Urothelium cell line (cell line): ENCODE measurements around the gene KCNAB2.

ENCODE experiments used
- DNase-seq: peaks from one replicate; pipeline ENCODE4 v3.0.0; 2011; ENCODE audit warnings: low spot score, mixed read lengths
- FAIRE-seq: peaks from 2 replicates; lab custom pipeline; 2011; peaks lifted over from hg19 to GRCh38; lab: Jason Lieb, UNC

KCNAB2 gene

GRCh38 chr1:6029351-6029750, 16.3 kb upstream of the KCNAB2 start:
- no peak for DNase-seq
- FAIRE-seq: no peak

- FAIRE-seq (no peak), DNase-seq (no peak)
Observed at GRCh38 chr1:6030132-6030531, 15.6 kb upstream of the KCNAB2 start.

- no peak for DNase-seq
- FAIRE-seq: peak; percentile 92
Observed at GRCh38 chr1:6030547-6031261, 15.0 kb upstream of the KCNAB2 start.

- peak; percentile 50 for FAIRE-seq
- DNase-seq: no peak
Observed at GRCh38 chr1:6033124-6033523, 12.6 kb upstream of the KCNAB2 start.

GRCh38 chr1:6033986-6034749, 11.5 kb upstream of the KCNAB2 start:
- peak; percentile 39 for DNase-seq
- FAIRE-seq: no peak

GRCh38 chr1:6034750-6035096, 11.0 kb upstream of the KCNAB2 start:
- no peak for FAIRE-seq
- no peak for DNase-seq

- FAIRE-seq (no peak), DNase-seq (no peak)
Observed at GRCh38 chr1:6035303-6035702, 10.4 kb upstream of the KCNAB2 start.

- DNase-seq (no peak), FAIRE-seq (no peak)
Observed at GRCh38 chr1:6035719-6036118, 10.0 kb upstream of the KCNAB2 start.

- FAIRE-seq: no peak
- peak; percentile 52 for DNase-seq
Observed at GRCh38 chr1:6037338-6037762, 8.3 kb upstream of the KCNAB2 start.

GRCh38 chr1:6038603-6039002, 7.1 kb upstream of the KCNAB2 start:
- no peak for DNase-seq
- FAIRE-seq: no peak

GRCh38 chr1:6039031-6039430, 6.7 kb upstream of the KCNAB2 start:
- FAIRE-seq (no peak), DNase-seq (no peak)

- DNase-seq (no peak), FAIRE-seq (no peak)
Observed at GRCh38 chr1:6040444-6040843, 5.2 kb upstream of the KCNAB2 start.

GRCh38 chr1:6040861-6041415, 4.8 kb upstream of the KCNAB2 start:
- no peak for FAIRE-seq
- no peak for DNase-seq

- no peak for FAIRE-seq
- peak; percentile 25 for DNase-seq
Observed at GRCh38 chr1:6041432-6042062, 4.1 kb upstream of the KCNAB2 start.

GRCh38 chr1:6043561-6043960, 2.1 kb upstream of the KCNAB2 start:
- FAIRE-seq (no peak), DNase-seq (no peak)

GRCh38 chr1:6044481-6045109, 1.1 kb upstream of the KCNAB2 start:
- DNase-seq: no peak
- FAIRE-seq: no peak

- DNase-seq (no peak), FAIRE-seq (no peak)
Observed at GRCh38 chr1:6045110-6045502, 582 bp upstream of the KCNAB2 start.

GRCh38 chr1:6046279-6046678, 591 bp downstream of the KCNAB2 start:
- no peak for FAIRE-seq
- no peak for DNase-seq

GRCh38 chr1:6048179-6048867, 2.6 kb downstream of the KCNAB2 start:
- FAIRE-seq (no peak), DNase-seq (no peak)

- FAIRE-seq: no peak
- DNase-seq: no peak
Observed at GRCh38 chr1:6049419-6049818, 3.7 kb downstream of the KCNAB2 start.

- no peak for FAIRE-seq
Observed at GRCh38 chr1:6051423-6051822, 5.7 kb downstream of the KCNAB2 start.

More at GRCh38 chr1:6051423-6051822, 5.7 kb downstream of the KCNAB2 start:
- no peak for DNase-seq
